ENCODE results near the gene COL18A1. TPM values are rescaled to one million over a fixed set of nuclear protein-coding genes. Genes with fewer than 3 reads are reported as not detected.

COL18A1 gene
- polyA plus RNA-seq, 3 donors, result 0.80 to 4.1 (median 1.1) TPM

- Mint-ChIP-seq H3K27me3 (ENCODE audit: low read depth in 3 of 3) (peaks cover 7 to 49% (median 30%) of the 10 kb centered on the region in 3 donors), H3K4me1 (no peaks in the 10 kb centered on the region), H3K9me3 (peaks cover 10 to 18% (median 17%) of the 10 kb centered on the region in 7 donors), H3K27ac (no peak overlapping the region), H3K4me3 (no peak overlapping the region), H3K36me3 (no peaks in the 10 kb centered on the region)
- no peak for DNase-seq
- Histone ChIP-seq H3K4me1 (ENCODE audit: control insufficient read depth in 1 of 2, insufficient read depth in 2 of 2, low read length in 2 of 2) (no peaks in the 10 kb centered on the region), H3K9ac (ENCODE audit: insufficient read depth, low read length, poor library complexity, severe bottlenecking) (no peak overlapping the region), H3K4me3 (replicated peaks in 1 of 3; ENCODE audit: low read depth in 2 of 3, low read length in 3 of 3) (no peak overlapping the region), H3K27ac (ENCODE audit: low read depth in 1 of 2, low read length in 2 of 2) (no peak overlapping the region), H3K27me3 (ENCODE audit: control insufficient read depth in 2 of 2, insufficient read depth in 2 of 2, low read length in 2 of 2) (peaks cover 0 to 24% of the 10 kb centered on the region in 2 donors), H3K79me2 (ENCODE audit: insufficient read depth, low read length) (no peaks in the 10 kb centered on the region), H2AFZ (ENCODE audit: insufficient read depth, low read depth, low read length, poor library complexity, severe bottlenecking) (no peak overlapping the region), H3K9me3 (replicated peaks in 1 of 2; ENCODE audit: control insufficient read depth in 1 of 2, insufficient read depth in 1 of 2, low read length in 2 of 2) (peaks cover 7 to 8% of the 10 kb centered on the region in 2 donors), H4K20me1 (ENCODE audit: insufficient read depth, low read length) (no peaks in the 10 kb centered on the region), H3K36me3 (replicated peaks in 1 of 2; ENCODE audit: control insufficient read depth in 1 of 2, insufficient read depth in 2 of 2, low read length in 2 of 2) (no peaks in the 10 kb centered on the region), H3K4me2 (replicated peaks; ENCODE audit: extremely low read depth, low read length, poor library complexity, severe bottlenecking) (no peak overlapping the region)
- WGBS (ENCODE audit: insufficient coverage), result no CpG with 5 or more reads among the region's 2 CpGs
- intact Hi-C loops (cut with micrococcal nuclease), result no loop called here
- TF ChIP-seq CTCF (IDR thresholded peaks at IDR 0.05), result no peak
Observed at GRCh38 chr21:45397381-45397780, 7.6 kb upstream of the COL18A1 start.

- Histone ChIP-seq H2AFZ (ENCODE audit: insufficient read depth, low read depth, low read length, poor library complexity, severe bottlenecking) (no peak overlapping the region), H3K36me3 (replicated peaks in 1 of 2; ENCODE audit: control insufficient read depth in 1 of 2, insufficient read depth in 2 of 2, low read length in 2 of 2) (no peaks in the 10 kb centered on the region), H3K27me3 (ENCODE audit: control insufficient read depth in 2 of 2, insufficient read depth in 2 of 2, low read length in 2 of 2) (peaks cover 14 to 51% of the 10 kb centered on the region in 2 donors), H3K27ac (ENCODE audit: low read depth in 1 of 2, low read length in 2 of 2) (no peak overlapping the region), H3K4me1 (ENCODE audit: control insufficient read depth in 1 of 2, insufficient read depth in 2 of 2, low read length in 2 of 2) (peaks cover 5 to 11% of the 10 kb centered on the region in 2 donors), H3K9me3 (replicated peaks in 1 of 2; ENCODE audit: control insufficient read depth in 1 of 2, insufficient read depth in 1 of 2, low read length in 2 of 2) (peaks cover 11% of the 10 kb centered on the region in 2 donors), H4K20me1 (ENCODE audit: insufficient read depth, low read length) (no peaks in the 10 kb centered on the region), H3K4me3 (replicated peaks in 1 of 3; ENCODE audit: low read depth in 2 of 3, low read length in 3 of 3) (no peak overlapping the region), H3K79me2 (ENCODE audit: insufficient read depth, low read length) (no peaks in the 10 kb centered on the region), H3K9ac (ENCODE audit: insufficient read depth, low read length, poor library complexity, severe bottlenecking) (no peak overlapping the region), H3K4me2 (replicated peaks; ENCODE audit: extremely low read depth, low read length, poor library complexity, severe bottlenecking) (no peak overlapping the region)
- no peak overlapping the region for H3K27ac Mint-ChIP-seq
- no peak for DNase-seq
- no peak for TF ChIP-seq CTCF (IDR thresholded peaks at IDR 0.05)
- no peak overlapping the region for H3K4me3 Mint-ChIP-seq
- peaks cover 6% of the 10 kb centered on the region for H3K4me1 Mint-ChIP-seq
- H3K9me3 Mint-ChIP-seq, result peaks cover 12 to 29% (median 26%) of the 10 kb centered on the region in 7 donors
- 97% methylated on average over 5 of the region's 7 CpGs for WGBS (ENCODE audit: insufficient coverage)
- H3K27me3 Mint-ChIP-seq (ENCODE audit: low read depth in 3 of 3), result peaks cover 31 to 73% (median 49%) of the 10 kb centered on the region in 3 donors
- peaks cover 0 to 3% of the 10 kb centered on the region in 2 donors for H3K36me3 Mint-ChIP-seq
- intact Hi-C loops (cut with micrococcal nuclease), result no loop called here
Observed at GRCh38 chr21:45401054-45401518, 3.9 kb upstream of the COL18A1 start.

All from CD14-positive monocyte (primary cell).